Natural killer cell treated with Interleukin-12 subunit alpha and Interleukin-12 subunit beta and Interleukin-15 and Interleukin-18, amount 100 ng/mL, for 72 hours (primary cell): ENCODE results near the gene SGIP1. TPM values are rescaled to one million over a fixed set of nuclear protein-coding genes. Genes with fewer than 3 reads are reported as not detected.
"Not testable (repeated sequence)": the region's sequence is repeated elsewhere in the genome, so short reads cannot be mapped to it uniquely, and the experiment has no call there.

ENCODE experiments used
- ATAC-seq, 2 donors: fragments of 150-1000 bp; cut with Tn5 transposase in 1 of 2; sonication (Bioruptor Pico), chemical (Tn5 transposase) in 1 of 2; 2 replicates each; pipeline ENCODE4 v1.10.0; 2021
- DNase-seq: peaks from one replicate; pipeline ENCODE4 v3.0.0; 2022; ENCODE audit warnings: low spot score
- H3K27ac Mint-ChIP-seq, 2 donors: 1 replicate in 1 of 2; 2 replicates in 1 of 2; pipeline ENCODE4 v1.8.0; 2022; ENCODE audit warnings: mixed read lengths in 2 of 2, mild to moderate bottlenecking in 1 of 2, moderate library complexity in 1 of 2
- H3K27me3 Mint-ChIP-seq, 2 donors: 1 replicate in 1 of 2; 2 replicates in 1 of 2; pipeline ENCODE4 v1.8.0; 2022; ENCODE audit warnings: mixed read lengths in 2 of 2
- H3K36me3 Mint-ChIP-seq: one replicate; pipeline ENCODE4 v1.8.0; 2022; ENCODE audit warnings: mixed read lengths
- H3K4me1 Mint-ChIP-seq, 2 donors: 1 replicate in 1 of 2; 2 replicates in 1 of 2; pipeline ENCODE4 v1.8.0; 2022; ENCODE audit warnings: low read depth in 2 of 2, mixed read lengths in 2 of 2, mild to moderate bottlenecking in 1 of 2
- H3K4me3 Mint-ChIP-seq: one replicate; pipeline ENCODE4 v1.8.0; 2022; ENCODE audit warnings: mixed read lengths
- H3K9me3 Mint-ChIP-seq: 2 replicates; pipeline ENCODE4 v1.8.0; 2022; ENCODE audit warnings: mixed read lengths
- total RNA-seq, 2 donors: library from RNA; stranded (reverse); gene quantifications; one replicate each; pipeline ENCODE4 v1.2.3, GENCODE V29; 2022

SGIP1 gene
- total RNA-seq, 2 donors from 2014 or later, result not detected

DNA sequence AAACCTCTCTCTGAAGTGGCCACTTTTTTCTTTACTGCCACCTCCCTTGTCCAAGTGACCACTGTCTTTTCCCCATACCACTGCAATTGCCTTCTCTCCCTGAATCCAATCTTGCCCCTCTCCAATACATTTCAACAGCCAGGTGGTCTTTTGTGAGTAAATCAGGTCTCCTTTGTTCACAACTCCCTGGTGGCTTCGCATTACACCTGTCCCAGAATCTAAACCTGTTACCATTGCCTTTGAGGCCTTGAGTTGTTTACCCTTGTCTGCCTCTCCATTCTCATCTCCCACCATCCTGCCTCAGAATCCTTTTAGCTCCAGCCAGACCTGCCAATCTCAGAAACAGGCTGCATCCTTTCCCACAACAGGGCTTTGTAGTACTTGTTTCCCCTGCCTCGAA lies 196.5 kb downstream of the SGIP1 start:
- H3K4me3 Mint-ChIP-seq, result no peak overlapping the region
- no peak for ATAC-seq
- peaks cover 14% of the 10 kb centered on the region in 2 donors for H3K4me1 Mint-ChIP-seq
- H3K27me3 Mint-ChIP-seq, result peaks cover 17 to 20% of the 10 kb centered on the region in 2 donors
- no peaks in the 10 kb centered on the region for H3K9me3 Mint-ChIP-seq
- DNase-seq, result no peak
- H3K27ac Mint-ChIP-seq, result no peak overlapping the region
- no peaks in the 10 kb centered on the region for H3K36me3 Mint-ChIP-seq

DNA sequence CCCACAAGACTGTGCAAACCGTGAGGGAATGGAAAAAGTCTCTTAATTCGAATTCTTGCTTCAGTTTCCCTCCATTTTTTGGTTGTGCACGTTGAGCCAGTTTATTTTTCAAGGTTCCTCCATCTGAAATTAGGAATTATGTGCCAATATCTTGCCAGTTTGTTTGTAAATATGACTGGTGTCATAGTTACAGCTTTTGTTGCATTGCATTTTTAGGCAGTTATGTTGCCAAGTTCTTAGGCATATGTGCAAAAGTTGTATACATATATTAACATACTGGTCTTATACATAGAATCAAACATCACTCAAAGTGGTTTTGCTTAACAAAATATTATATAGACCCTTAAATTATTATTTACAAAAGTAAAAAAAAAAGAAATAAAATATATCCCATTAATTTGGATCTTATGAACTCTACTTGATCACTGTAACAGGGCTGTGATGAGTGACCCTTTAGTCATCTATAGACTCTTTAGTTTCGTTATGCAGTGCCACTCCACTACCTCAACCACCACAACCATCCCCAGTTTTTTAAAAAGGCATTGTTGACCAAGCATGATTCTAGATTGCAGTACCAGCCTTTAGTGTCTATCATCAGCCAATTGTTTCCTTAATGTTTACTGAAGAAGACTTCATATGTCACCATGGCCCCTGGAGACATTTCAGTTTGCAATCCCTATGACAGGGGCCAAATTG lies 197.4 kb downstream of the SGIP1 start:
- H3K27ac Mint-ChIP-seq, result no peak overlapping the region
- H3K36me3 Mint-ChIP-seq, result no peaks in the 10 kb centered on the region
- peaks cover 9 to 14% of the 10 kb centered on the region in 2 donors for H3K4me1 Mint-ChIP-seq
- H3K4me3 Mint-ChIP-seq, result no peak overlapping the region
- H3K9me3 Mint-ChIP-seq, result no peaks in the 10 kb centered on the region
- H3K27me3 Mint-ChIP-seq, result peaks cover 13 to 17% of the 10 kb centered on the region in 2 donors
- ATAC-seq, result peak in 1 of 2 donors; percentile 74
- DNase-seq, result no peak

DNA sequence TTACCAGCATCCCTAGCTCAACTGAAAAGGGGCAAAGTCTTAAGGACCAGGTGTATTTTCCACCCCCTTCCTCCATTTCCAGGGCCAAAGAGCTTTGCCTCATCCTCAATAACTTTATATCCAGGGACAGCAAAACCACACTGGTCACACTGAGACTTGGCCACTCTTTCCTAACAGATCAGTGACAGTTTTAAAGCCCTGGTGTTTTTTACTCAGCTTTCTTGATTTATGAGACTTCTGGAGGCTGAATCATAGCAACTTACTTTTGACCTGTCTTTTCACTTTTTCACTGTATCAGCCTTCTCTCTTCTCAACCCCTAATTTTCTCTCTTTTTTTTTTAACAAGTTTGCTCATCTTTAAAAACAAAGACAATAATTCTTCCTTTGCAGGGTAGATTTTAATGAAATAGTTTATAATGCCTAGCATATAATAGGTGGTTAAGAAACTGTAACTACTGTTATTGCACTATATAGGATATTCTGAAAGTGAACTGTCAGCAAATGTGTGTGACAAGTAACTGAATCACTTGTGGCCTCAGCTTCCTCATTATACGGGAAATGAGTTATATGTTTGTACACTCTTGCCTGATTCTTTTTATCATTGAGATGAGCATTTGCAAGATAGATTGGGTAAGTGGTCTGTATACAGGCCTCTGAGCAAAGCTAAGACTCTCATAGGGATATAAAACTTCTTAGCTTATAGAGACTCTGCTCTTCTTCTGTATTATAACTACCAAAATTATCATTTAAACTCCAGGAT lies 198.6 kb downstream of the SGIP1 start:
- Mint-ChIP-seq H3K36me3 (no peaks in the 10 kb centered on the region), H3K27ac (peak overlapping the region; percentile 25 to 52), H3K4me1 (peaks cover 9 to 14% of the 10 kb centered on the region in 2 donors), H3K4me3 (peak overlapping the region; percentile 5), H3K9me3 (no peaks in the 10 kb centered on the region), H3K27me3 (peaks cover 12% of the 10 kb centered on the region in 2 donors)
- ATAC-seq, result peak; percentile 65 to 88
- DNase-seq, result no peak

DNA sequence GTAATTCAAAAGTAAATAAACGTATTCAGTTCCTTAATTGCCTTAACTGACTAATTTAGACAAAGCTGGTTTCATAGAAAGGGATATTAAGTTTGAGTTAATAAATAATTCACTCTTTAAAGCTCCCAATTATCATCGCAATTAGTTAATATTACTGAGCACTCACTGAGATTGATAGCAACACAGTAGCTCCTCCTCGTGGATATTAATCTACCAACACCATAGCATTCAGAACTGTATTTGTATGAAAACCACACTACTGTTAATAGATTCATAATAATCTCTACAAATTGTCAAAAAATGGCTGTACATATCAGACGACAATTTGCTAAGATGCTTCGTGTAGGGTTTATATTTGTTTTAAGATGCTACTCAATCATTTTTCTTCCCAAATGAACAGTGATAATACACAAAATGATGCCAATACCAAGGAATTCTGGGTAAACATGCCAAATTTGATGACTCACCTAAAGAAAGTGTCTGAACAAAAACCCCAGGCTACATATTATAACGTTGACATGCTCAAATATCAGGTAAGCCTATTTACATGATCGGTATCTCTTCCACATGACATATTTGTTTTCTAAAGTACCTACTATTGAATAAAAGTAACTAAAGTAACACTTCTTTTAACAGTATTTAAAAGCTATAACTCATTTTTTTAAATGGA lies 199.5 kb downstream of the SGIP1 start:
- H3K27ac Mint-ChIP-seq, result no peak overlapping the region
- no peak for ATAC-seq

DNA sequence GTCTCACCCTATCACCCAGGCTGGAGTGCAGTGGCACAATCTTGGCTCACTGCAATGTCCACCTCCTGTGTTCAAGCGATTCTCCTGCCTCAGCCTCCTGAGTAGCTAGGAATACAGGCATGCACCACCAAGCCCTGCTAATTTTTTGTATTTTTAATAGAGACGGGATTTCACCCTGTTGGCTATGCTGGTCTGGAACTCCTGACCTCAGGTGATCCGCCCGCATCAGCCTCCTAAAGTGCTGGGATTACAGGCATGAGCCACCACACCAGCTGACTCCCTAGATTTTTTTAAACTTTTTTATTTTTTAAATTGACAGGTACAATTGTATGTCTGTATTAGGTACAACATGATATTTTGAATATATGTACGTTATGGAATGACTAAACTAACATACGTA lies 200.6 kb downstream of the SGIP1 start:
- not testable (repeated sequence) for H3K36me3 Mint-ChIP-seq, H3K27me3 Mint-ChIP-seq, H3K27ac Mint-ChIP-seq, H3K4me3 Mint-ChIP-seq, DNase-seq, ATAC-seq, H3K9me3 Mint-ChIP-seq
- H3K4me1 Mint-ChIP-seq, result peaks cover 9 to 14% of the 10 kb centered on the region in 2 donors

More for the DNA sequence above, 199.5 kb downstream of the SGIP1 start:
- DNase-seq, result no peak
- peaks cover 3 to 11% of the 10 kb centered on the region in 2 donors for H3K27me3 Mint-ChIP-seq
- H3K4me3 Mint-ChIP-seq, result no peak overlapping the region
- H3K9me3 Mint-ChIP-seq, result no peaks in the 10 kb centered on the region
- H3K36me3 Mint-ChIP-seq, result no peaks in the 10 kb centered on the region
- peaks cover 8 to 14% of the 10 kb centered on the region in 2 donors for H3K4me1 Mint-ChIP-seq

DNA sequence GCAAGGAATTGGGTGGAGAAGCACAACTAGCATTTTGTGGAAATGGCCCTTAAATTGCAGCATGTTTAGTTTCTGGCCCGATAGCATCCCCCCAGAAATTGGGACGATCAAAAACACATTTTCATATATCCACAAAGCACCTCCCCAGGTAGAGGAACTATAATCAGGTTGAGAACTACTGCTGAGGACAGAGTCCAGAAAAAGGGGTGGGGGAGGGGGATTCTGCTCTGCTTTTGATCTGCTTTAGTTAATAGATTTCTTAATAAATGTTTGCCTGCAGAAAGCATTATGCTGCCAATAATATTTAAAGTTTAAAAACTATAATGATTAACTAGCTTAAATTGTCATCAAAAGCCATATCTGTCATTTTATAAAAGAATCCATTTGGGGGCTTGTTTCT lies 203.9 kb downstream of the SGIP1 start:
- H3K27me3 Mint-ChIP-seq, result no peaks in the 10 kb centered on the region
- no peak for ATAC-seq
- no peak overlapping the region for H3K4me3 Mint-ChIP-seq
- H3K9me3 Mint-ChIP-seq, result no peaks in the 10 kb centered on the region
- DNase-seq, result no peak
- H3K36me3 Mint-ChIP-seq, result no peaks in the 10 kb centered on the region
- H3K27ac Mint-ChIP-seq, result no peak overlapping the region
- H3K4me1 Mint-ChIP-seq, result peaks cover 8% of the 10 kb centered on the region in 2 donors

DNA sequence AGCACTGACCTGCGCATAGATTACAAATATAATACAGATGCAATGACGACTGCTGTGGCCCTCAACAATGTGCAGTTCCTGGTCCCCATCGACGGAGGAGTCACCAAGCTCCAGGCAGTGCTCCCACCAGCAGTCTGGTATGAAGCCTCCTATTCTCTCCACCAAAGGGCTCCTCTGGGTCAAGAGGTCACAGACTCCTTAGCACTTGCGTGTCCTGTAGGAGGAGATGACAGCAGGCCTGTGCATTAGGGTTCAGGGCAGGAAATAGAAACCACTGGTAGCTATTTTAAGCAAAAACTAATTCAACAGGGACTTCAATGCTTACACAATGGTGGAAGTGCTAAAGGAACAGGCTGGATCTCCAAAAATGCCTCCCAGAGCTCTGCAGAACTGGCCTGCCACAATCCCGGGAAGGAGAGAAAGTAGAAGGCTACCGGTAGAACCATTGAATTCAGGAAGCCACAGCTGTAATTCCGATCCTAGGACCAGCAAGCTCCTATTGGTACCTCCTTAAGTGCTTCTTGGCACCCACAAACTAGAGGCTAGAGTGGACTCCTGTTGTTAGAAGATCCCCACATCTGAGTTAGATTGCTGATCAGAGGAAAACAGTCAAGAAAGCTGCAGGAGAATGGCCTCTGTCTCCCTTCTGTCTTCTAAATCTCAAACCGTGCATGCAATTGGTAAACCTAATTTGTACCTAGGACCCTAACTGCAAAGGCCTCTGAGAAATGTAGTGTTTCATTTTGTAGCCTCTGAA lies 205.6 kb downstream of the SGIP1 start:
- H3K36me3 Mint-ChIP-seq, result no peaks in the 10 kb centered on the region
- ATAC-seq (peak in 1 of 2 donors; percentile 61), DNase-seq (no peak)
- H3K27ac Mint-ChIP-seq, result no peak overlapping the region
- H3K4me1 Mint-ChIP-seq, result peaks cover 5 to 8% of the 10 kb centered on the region in 2 donors
- H3K27me3 Mint-ChIP-seq, result no peaks in the 10 kb centered on the region
- no peak overlapping the region for H3K4me3 Mint-ChIP-seq
- H3K9me3 Mint-ChIP-seq, result no peaks in the 10 kb centered on the region

DNA sequence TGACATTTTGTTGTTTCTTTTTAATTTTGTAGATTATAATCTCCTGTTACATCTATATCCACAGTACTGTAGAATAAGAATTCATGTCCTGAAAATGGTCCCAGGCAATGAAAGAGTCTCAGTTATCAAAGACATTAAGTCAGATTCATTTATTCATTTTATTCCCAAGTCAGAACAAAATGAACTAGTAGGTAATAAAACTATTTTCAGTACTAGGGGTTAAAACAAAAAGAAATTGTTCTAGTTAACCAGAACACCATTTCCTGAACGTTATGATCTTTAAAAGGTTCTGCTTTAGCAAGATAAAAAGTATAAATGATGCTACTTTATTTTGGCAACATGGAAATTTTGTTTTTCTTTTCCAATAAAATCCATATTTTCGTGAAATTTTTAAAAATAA lies 211.5 kb downstream of the SGIP1 start:
- Mint-ChIP-seq H3K36me3 (no peaks in the 10 kb centered on the region), H3K4me1 (peaks cover 0 to 5% of the 10 kb centered on the region in 2 donors), H3K27me3 (peaks cover 16 to 26% of the 10 kb centered on the region in 2 donors), H3K9me3 (no peaks in the 10 kb centered on the region), H3K27ac (no peak overlapping the region), H3K4me3 (no peak overlapping the region)
- DNase-seq (no peak), ATAC-seq (no peak)

DNA sequence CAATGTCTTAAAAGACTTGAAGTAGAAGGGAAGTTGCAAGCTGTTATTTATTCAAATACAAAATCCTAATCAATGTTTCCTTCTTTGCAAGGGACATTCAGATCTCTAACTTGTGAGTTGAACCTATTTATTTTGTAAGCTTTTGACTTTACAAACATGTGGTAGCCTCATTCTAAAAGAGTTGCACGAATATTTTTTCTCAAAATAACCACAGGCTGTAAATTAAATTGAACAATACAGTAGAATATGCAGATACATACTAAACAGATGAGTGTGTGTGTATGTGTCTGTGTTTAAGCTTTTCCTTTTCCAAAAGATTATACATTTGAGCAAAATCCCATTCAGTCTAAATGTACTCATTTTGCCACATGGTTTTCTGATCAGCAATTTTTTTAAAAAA lies 213.5 kb downstream of the SGIP1 start:
- ATAC-seq (no peak), DNase-seq (no peak)
- no peaks in the 10 kb centered on the region for H3K9me3 Mint-ChIP-seq
- H3K4me3 Mint-ChIP-seq, result no peak overlapping the region
- peaks cover 27 to 39% of the 10 kb centered on the region in 2 donors for H3K27me3 Mint-ChIP-seq
- H3K4me1 Mint-ChIP-seq, result peaks cover 5 to 12% of the 10 kb centered on the region in 2 donors
- no peak overlapping the region for H3K27ac Mint-ChIP-seq
- H3K36me3 Mint-ChIP-seq, result no peaks in the 10 kb centered on the region

DNA sequence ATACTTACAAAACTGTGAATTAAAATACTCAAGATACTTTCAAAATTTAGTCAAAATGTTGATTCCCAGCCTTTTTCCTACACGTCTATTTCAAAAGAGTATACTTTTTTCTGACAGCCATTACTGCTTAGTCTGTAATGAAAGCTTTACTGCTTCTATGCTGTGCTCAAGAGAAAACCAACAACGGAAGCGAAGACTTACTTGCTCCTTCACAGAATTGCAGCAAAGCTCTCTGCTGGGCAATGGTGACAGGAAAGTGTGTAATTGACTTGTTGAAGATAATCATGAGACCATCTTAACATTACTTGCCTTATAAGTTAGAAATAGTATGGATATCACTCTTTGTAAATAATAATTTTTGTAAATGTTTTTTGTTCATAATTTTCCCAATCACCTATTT lies 216.6 kb downstream of the SGIP1 start:
- DNase-seq, result no peak
- Mint-ChIP-seq H3K9me3 (no peaks in the 10 kb centered on the region), H3K27ac (no peak overlapping the region), H3K4me3 (peak overlapping the region; percentile 7), H3K36me3 (no peaks in the 10 kb centered on the region), H3K4me1 (peaks cover 9 to 17% of the 10 kb centered on the region in 2 donors), H3K27me3 (peaks cover 34 to 47% of the 10 kb centered on the region in 2 donors)
- ATAC-seq, result no peak

DNA sequence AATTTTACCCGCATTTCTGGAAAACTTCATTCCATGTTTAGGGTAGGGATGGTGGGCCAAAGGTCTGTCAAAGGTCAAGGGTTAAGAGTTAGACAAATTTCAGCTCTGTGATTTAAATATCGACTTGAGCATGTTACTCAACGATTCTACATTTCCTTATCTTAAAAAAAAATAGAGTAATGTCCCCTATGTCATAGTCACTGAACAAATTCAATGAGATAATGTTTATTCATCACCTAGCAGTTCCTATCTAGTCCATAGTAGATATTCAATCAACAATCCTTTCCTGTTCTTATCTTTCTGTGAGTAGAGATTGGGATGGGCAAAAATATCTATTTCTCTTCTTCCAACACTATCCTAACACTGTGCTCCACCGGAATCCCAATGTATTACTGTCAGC lies 217.2 kb downstream of the SGIP1 start:
- Mint-ChIP-seq H3K27me3 (peaks cover 34 to 47% of the 10 kb centered on the region in 2 donors), H3K4me3 (peak overlapping the region; percentile 64), H3K4me1 (peaks cover 9 to 17% of the 10 kb centered on the region in 2 donors), H3K36me3 (no peaks in the 10 kb centered on the region), H3K27ac (no peak overlapping the region), H3K9me3 (no peaks in the 10 kb centered on the region)
- DNase-seq (no peak), ATAC-seq (no peak)

DNA sequence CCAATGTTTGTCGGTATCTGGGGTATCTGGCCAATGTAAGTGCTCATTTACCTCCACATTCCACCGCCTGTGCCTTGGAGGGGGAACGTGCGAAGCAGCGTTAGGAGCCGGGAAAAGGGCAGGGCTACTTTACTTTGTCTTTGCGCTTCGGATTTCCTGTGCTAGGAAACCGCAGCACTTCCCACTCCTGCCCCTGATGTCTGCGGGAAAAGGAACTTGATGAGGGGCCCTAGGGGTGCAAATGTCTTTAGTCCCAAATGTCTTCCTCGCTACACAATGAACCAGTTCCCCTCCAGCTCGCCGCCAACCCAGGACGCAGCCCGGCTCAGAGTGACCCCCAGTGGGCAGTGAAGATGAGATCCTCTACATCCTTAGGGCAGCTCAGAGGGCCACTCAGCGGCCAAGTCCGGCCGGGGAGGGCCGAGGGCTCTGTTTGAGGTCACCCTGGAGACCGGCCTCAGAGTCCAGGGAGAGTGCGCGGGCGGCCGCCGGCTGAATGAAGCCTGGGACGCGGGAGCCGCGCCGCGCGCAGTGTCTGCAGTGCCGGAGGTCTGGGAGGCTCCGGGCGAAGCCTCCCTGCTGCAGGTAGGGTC lies 218.1 kb downstream of the SGIP1 start, which contains the start of gene DYNLT5:
Gene DYNLT5, plus strand, starts transcription at position 460 of the 593 bp plus-strand sequence. CDS start 2,200 bp downstream, outside the sequence.
- ATAC-seq, result peak; percentile 69 to 80
- DNase-seq, result no peak
- Mint-ChIP-seq H3K36me3 (no peaks in the 10 kb centered on the region), H3K27me3 (peaks cover 38 to 57% of the 10 kb centered on the region in 2 donors), H3K9me3 (no peaks in the 10 kb centered on the region), H3K4me3 (peak within 1 kb of the TSS; percentile 64), H3K4me1 (peaks cover 9 to 17% of the 10 kb centered on the region in 2 donors), H3K27ac (no peak within 1 kb of the TSS)
